ENCODE measurements around the gene PHACTR3.
A peak's percentile ranks its signal among the peaks of the same experiment; 100 is the strongest.

DNA sequence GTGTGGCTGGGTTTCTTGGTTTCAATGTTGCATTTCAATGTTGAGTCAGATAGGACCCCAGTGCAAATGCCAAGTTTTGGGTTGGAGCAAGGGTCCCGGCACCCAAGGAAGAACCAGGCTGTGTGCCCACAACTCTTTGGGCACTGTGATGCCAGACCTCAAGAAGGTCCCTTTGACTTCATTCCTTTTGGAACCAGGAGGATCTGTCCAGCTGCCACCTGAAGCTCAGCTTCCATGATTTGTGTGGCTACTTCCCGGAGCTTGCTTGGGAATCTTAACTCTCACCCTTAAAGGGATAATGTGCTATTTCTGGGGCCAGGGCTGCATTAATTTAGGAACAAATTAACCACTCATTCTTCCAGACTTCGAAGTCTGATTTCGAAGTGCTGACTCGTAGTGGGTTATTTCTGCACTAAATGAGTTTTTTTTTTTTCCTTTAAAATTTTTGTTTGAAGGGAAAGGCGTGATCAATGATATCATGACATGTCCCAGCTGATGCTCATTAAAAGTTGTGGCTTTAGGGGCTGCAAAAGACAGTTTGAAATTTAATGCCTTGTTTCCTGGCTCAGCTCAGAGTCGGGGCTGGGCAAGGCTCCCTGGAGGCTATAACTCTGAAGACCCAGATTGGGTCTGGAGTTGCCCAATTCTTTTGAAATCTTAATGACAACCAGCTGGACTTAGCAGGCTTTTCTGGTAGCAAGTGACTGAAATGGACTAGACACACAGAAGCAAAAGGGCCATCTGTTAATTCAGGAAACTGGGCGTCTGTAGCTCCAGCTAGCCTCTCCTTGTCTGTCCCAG is 24.0 kb upstream of the PHACTR3 start:
- TF ChIP-seq, protein P1, sequence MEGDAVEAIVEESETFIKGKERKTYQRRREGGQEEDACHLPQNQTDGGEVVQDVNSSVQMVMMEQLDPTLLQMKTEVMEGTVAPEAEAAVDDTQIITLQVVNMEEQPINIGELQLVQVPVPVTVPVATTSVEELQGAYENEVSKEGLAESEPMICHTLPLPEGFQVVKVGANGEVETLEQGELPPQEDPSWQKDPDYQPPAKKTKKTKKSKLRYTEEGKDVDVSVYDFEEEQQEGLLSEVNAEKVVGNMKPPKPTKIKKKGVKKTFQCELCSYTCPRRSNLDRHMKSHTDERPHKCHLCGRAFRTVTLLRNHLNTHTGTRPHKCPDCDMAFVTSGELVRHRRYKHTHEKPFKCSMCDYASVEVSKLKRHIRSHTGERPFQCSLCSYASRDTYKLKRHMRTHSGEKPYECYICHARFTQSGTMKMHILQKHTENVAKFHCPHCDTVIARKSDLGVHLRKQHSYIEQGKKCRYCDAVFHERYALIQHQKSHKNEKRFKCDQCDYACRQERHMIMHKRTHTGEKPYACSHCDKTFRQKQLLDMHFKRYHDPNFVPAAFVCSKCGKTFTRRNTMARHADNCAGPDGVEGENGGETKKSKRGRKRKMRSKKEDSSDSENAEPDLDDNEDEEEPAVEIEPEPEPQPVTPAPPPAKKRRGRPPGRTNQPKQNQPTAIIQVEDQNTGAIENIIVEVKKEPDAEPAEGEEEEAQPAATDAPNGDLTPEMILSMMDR (IDR thresholded peaks at IDR 0.05 in 8 of 11, conservative IDR thresholded peaks at IDR 0.05 in 3 of 11) = no peak
- TF ChIP-seq POLR2AphosphoS5 (IDR thresholded peaks at IDR 0.05) = peak in 1 of 3 donors; percentile 52

Measured in spleen (tissue), 7 donors.